GM12874 (cell line): ENCODE results near the gene SHMT1.

Experiments
- TF ChIP-seq, protein P1 (sequence below): IDR thresholded peaks from 2 replicates; pipeline ENCODE4 v1.5.1; 2011; ENCODE audit warnings: low read depth, mild to moderate bottlenecking, control low read depth, low read length, moderate library complexity; ENCODE audit not compliant: insufficient read depth

Gene SHMT1

DNA sequence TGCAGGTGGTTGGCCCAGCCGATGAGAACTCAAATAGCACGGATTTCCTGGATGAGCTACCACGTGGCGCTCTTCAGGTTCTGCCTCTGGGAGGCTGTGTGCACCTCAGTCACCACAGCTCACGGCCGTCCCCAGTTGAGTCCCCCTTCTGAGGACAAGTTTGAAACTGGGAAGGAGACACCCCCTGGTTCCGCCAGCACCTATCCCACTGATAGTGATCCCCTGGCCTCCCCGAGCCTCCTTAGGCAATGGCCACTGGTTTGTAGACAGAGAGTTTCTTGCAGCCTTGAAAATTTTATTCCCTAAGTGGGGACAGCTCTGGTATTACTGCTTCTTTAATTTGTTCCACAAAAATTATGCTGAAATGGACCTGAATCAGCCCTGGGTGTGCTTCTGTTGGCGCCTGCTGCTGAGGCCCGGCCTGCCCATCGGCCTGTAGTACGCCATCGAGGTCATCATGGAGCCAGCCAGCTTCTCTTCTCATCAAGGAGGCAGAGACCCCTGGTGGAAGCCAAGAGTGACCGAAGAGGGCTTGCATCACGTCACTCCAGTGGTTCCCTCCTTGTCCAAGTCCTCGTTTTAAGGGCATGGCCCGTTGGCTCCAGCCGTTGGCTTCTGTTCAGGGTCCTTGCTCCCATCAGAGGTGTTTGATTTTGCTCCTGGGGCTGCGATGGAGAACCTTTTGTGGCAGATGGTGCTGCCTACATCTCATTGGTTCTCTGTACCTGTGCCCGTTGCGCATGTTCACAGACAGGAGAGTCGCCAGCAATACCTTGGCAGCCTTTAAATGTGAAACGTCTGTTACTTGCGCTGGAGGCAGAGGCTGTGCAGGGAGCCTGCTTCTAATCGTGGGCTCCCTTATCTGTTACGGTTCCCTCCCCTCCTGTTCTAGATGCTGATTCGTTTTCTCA, 39.0 kb downstream of the SHMT1 start:
- TF ChIP-seq, protein P1, sequence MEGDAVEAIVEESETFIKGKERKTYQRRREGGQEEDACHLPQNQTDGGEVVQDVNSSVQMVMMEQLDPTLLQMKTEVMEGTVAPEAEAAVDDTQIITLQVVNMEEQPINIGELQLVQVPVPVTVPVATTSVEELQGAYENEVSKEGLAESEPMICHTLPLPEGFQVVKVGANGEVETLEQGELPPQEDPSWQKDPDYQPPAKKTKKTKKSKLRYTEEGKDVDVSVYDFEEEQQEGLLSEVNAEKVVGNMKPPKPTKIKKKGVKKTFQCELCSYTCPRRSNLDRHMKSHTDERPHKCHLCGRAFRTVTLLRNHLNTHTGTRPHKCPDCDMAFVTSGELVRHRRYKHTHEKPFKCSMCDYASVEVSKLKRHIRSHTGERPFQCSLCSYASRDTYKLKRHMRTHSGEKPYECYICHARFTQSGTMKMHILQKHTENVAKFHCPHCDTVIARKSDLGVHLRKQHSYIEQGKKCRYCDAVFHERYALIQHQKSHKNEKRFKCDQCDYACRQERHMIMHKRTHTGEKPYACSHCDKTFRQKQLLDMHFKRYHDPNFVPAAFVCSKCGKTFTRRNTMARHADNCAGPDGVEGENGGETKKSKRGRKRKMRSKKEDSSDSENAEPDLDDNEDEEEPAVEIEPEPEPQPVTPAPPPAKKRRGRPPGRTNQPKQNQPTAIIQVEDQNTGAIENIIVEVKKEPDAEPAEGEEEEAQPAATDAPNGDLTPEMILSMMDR = no peak

DNA sequence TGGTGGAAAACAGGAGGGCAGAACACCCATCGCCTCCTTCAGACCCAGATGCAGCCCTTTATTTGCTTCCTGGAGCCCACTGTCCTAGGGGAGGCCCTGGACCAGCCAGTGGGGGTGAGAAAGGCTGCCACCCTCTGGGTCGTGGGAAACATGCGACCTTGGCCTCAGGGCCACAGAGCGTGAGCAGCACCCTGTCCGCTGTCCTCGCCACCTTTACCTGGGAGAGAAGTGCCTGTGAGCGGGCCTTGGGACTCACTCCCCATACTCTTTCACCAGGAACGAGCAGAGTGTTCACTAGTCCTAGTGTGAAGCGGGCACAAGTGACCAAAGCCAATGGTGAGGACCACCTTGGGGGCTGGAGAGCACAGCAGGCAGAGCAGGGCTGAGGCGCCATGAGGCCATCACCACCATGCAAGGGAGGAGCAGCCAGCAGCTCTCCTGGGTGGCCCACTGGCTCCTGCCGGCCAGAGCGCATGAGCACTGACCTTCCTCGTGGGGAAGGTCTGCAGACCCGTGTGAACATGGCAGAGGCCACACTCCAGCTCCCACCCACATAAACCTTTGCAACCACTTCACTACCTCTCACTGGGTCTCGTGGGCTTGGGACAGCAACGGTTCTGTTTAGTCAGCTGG, 39.7 kb downstream of the SHMT1 start:
- TF ChIP-seq, protein P1 = no peak

DNA sequence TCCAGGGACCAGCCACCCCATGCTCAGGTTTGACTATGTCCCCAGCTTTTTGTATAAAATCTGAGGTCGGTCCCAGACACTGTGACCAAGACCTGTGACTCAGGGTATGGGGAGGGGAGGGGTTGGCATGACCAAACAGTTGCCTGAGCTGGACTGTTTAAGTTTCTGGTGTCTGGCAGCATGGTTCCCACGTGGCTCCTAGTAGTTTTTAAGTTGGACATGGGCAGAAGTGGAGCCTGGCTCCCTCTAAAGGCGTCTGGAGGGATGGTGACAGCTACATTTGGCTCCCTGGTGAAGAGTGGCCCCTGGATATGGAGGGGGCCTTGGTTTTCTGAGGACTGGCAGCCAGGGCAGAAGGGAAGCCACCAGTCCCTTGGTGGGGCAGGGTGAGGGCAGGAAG, 40.3 kb downstream of the SHMT1 start:
- TF ChIP-seq, protein P1 = no peak

DNA sequence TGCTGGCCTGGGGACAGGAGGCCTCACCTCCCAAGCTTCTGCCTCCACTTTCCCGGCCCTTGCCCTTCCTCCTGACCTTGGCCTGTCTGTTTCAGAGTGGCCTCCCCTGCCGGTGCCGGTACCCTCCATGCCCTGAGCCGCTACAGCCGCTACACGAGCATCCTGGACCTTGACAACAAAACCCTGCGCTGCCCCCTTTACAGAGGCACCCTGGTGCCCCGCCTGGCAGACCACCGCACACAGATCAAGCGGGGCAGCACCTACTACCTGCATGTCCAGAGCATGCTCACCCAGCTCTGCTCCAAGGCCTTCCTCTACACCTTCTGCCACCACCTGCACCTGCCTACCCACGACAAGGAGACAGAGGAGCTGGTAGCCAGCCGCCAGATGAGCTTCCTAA, 40.8 kb downstream of the SHMT1 start:
- TF ChIP-seq, protein P1 = no peak

DNA sequence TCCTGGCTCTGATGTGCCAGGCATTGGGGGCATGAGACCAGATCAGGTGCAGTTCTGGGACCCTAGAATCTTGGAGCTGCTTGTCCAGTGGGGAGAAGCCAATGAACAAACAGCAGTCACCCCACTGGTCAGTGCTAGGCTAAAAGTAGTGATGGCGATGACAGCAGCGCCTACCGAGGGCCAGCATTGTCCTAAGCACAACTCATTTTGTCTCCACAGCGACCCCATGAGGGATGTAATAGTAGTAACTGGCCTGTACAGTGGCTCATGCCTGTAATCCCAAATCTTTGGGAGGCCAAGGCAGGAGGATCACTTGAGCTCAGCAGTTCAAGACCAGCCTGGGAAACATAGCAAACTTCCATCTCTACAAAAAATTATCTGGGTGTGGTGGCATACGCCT, 42.0 kb downstream of the SHMT1 start:
- TF ChIP-seq, protein P1 = no peak

DNA sequence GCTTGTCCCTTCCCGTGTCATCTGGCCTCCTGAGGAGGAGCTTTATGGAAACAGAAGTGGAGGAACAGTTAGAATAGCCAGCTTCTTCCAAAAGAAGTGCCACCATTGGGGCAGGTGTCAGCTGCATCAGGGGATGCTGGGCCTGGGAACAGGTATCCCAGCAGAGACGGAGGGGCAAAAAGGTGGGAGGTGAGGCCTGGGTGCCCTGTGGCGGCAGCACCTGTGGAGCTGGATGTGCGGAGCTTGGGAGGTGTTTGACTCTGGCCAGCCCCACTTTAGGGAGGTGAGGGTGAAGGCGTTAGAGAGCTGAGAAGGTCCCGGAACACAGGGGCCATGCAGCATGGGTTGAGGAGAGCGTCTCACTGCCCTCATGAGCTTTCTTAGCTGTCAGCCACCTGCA, 43.0 kb downstream of the SHMT1 start:
- TF ChIP-seq, protein P1 = no peak

DNA sequence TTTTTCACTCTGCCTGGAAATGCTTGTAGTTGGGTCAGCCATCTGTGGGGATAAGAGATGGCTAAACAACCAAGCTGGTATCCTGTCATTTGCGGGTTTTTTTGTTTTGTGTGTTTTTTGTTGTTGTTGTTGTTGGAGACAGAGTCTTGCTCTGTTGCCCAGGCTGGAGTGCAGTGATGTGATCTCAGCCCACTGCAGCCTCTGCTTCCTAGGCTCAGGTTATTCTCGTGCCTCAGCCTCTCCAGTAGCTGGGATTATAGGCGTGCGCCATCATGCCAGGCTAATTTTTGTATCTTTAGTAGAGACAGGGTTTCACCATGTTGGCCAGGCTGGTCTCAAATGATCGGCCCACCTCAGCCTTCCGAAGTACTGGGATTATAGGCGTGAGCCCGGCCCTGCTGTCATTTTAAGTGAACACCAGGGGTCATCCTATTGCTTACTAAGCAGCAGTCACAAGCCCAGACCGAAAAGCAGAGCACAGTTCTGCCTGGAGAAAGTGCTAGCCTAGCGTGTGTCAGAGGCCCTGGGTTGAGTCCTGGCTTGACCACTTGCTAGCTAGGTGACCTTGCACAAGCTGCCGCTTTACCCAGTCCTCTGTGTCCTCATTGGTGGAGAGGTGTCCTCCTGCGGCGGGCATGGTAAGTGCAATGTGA, 43.6 kb downstream of the SHMT1 start:
- TF ChIP-seq, protein P1 = no peak
